ENCODE results near the gene AGFG2. TPM values are rescaled to one million over a fixed set of nuclear protein-coding genes. Genes with fewer than 3 reads are reported as not detected.

The AGFG2 gene
- total RNA-seq, 1 experiment from 2014 or later: 42.5 TPM

- DNase-seq (ENCODE audit: low read depth, low spot score) (no peak), ATAC-seq (no peak)
- in situ Hi-C loops (cut with HindIII; ENCODE audit: low pct_unique_long_range_greater_than_20kb, low sequenced_read_pairs) (no loop called here), intact Hi-C loops (cut with micrococcal nuclease; ENCODE audit: unreplicated experiment) (no loop called here)
- no peaks in the 10 kb centered on the region for H3K36me3 ChIP-seq (ENCODE audit: control insufficient read depth, insufficient read depth, low read length)
- H3K27me3 ChIP-seq (ENCODE audit: control insufficient read depth, insufficient read depth, low read length): no peaks in the 10 kb centered on the region
- TF ChIP-seq SIN3A (IDR thresholded peaks at IDR 0.05; ENCODE audit: borderline replicate concordance, insufficient read depth, low read depth, low read length): no peak
- no peak for TF ChIP-seq POLR2AphosphoS5 (IDR thresholded peaks at IDR 0.05; ENCODE audit: low read depth, low read length)
- TF ChIP-seq REST (IDR thresholded peaks at IDR 0.05; ENCODE audit: insufficient read depth in 1 of 2, low read depth in 2 of 2, low read length in 1 of 2): no peak
- TF ChIP-seq TCF7L2 (IDR thresholded peaks at IDR 0.05; ENCODE audit: low read depth, low read length): no peak
- TF ChIP-seq CTCF (IDR thresholded peaks at IDR 0.05): no peak
- H3K4me3 ChIP-seq (ENCODE audit: low read depth in 2 of 2, low read length in 2 of 2): no peak overlapping the region
- CTCF ChIA-PET: interaction anchor here (0.6 kb wide), 1 partner anchor 83 kb away, joined by 3 read pairs; the partner anchor contains the start of gene ACTL6B
- H3K27ac ChIP-seq (ENCODE audit: low read length): no peak overlapping the region
- H3K9me3 ChIP-seq (ENCODE audit: control insufficient read depth, insufficient read depth, low read depth, low read length): no peaks in the 10 kb centered on the region
- BruUV-seq (replicated peaks): no TSS peak
- peaks cover 27% of the 10 kb centered on the region for H3K4me1 ChIP-seq (ENCODE audit: control insufficient read depth, insufficient read depth, low read length)
- POLR2A ChIA-PET: interaction anchor here (0.6 to 1.1 kb wide), 2 partner anchors 39 to 317 kb away, joined by 3 to 4 read pairs; partner anchors contain the start of genes MOSPD3 and UFSP1
Observed at GRCh38 chr7:100572949-100573675, 34.1 kb downstream of the AGFG2 start.

GRCh38 chr7:100573691-100574361, 34.8 kb downstream of the AGFG2 start, which contains the start of gene SAP25:
Gene SAP25 (minus strand): TSS chr7:100573900. CDS start chr7:100573742, 158 bp downstream.
- ATAC-seq (no peak), DNase-seq (ENCODE audit: low read depth, low spot score) (no peak)
- ChIA-PET CTCF (no interaction called here), POLR2A (interaction anchor here (0.6 kb wide), 1 partner anchor 316 kb away, joined by 3 read pairs; the partner anchor contains the start of gene UFSP1)
- in situ Hi-C loops (cut with HindIII; ENCODE audit: low pct_unique_long_range_greater_than_20kb, low sequenced_read_pairs): no loop called here
- Histone ChIP-seq H3K27me3 (ENCODE audit: control insufficient read depth, insufficient read depth, low read length) (no peaks in the 10 kb centered on the region), H3K4me1 (ENCODE audit: control insufficient read depth, insufficient read depth, low read length) (peaks cover 22% of the 10 kb centered on the region), H3K4me3 (ENCODE audit: low read depth in 2 of 2, low read length in 2 of 2) (no peak within 1 kb of the TSS), H3K36me3 (ENCODE audit: control insufficient read depth, insufficient read depth, low read length) (no peaks in the 10 kb centered on the region), H3K9me3 (ENCODE audit: control insufficient read depth, insufficient read depth, low read depth, low read length) (no peaks in the 10 kb centered on the region), H3K27ac (ENCODE audit: low read length) (no peak within 1 kb of the TSS)
- intact Hi-C loops (cut with micrococcal nuclease; ENCODE audit: unreplicated experiment): no loop called here
- no TSS peak for BruUV-seq (replicated peaks)
- TF ChIP-seq REST (IDR thresholded peaks at IDR 0.05; ENCODE audit: insufficient read depth in 1 of 2, low read depth in 2 of 2, low read length in 1 of 2) (no peak), CTCF (IDR thresholded peaks at IDR 0.05) (no peak; the same call in 1 of the 2 replicates), TCF7L2 (IDR thresholded peaks at IDR 0.05; ENCODE audit: low read depth, low read length) (no peak), SIN3A (IDR thresholded peaks at IDR 0.05; ENCODE audit: borderline replicate concordance, insufficient read depth, low read depth, low read length) (no peak), POLR2AphosphoS5 (IDR thresholded peaks at IDR 0.05; ENCODE audit: low read depth, low read length) (no peak)

Data from Panc1 (cell line).